ENCODE data around the gene CARD19.

DNA sequence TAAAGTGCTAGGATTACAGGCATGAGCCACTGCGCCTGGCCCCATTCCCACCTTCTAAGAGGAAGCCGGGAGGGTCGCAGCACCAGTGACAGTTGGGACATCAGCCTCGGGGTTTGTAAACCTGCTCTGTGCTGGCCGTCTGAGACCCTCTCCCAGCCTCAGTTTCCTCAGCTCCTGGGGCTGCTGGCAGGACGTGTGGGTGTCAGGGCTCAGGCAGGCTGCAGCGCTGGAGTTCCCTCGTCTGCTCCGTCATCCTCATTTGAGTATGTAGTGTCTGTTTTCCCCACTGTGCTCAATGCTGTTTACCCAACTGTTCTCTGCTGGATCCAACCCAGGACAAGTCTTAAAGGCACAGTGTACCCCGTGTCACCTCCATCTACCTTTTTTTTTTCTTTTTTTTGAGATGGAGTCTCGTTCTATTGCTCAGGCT is 40.0 kb downstream of the CARD19 start:
- TF ChIP-seq, protein P1, sequence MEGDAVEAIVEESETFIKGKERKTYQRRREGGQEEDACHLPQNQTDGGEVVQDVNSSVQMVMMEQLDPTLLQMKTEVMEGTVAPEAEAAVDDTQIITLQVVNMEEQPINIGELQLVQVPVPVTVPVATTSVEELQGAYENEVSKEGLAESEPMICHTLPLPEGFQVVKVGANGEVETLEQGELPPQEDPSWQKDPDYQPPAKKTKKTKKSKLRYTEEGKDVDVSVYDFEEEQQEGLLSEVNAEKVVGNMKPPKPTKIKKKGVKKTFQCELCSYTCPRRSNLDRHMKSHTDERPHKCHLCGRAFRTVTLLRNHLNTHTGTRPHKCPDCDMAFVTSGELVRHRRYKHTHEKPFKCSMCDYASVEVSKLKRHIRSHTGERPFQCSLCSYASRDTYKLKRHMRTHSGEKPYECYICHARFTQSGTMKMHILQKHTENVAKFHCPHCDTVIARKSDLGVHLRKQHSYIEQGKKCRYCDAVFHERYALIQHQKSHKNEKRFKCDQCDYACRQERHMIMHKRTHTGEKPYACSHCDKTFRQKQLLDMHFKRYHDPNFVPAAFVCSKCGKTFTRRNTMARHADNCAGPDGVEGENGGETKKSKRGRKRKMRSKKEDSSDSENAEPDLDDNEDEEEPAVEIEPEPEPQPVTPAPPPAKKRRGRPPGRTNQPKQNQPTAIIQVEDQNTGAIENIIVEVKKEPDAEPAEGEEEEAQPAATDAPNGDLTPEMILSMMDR (IDR thresholded peaks at IDR 0.05) = no peak
- TF ChIP-seq EP300 (IDR thresholded peaks at IDR 0.05) = peak in 1 of 2 donors; percentile 27
- no peak for TF ChIP-seq POLR2A (IDR thresholded peaks at IDR 0.05)
